Glutamatergic neuron (in vitro differentiated cells): Measurements from ENCODE around the gene TUBB1. TPM values are rescaled to one million over a fixed set of nuclear protein-coding genes. Genes with fewer than 3 reads are reported as not detected.
A peak's percentile ranks its signal among the peaks of the same experiment; 100 is the strongest.
"Not testable (repeated sequence)": the region's sequence is repeated elsewhere in the genome, so short reads cannot be mapped to it uniquely, and the experiment has no call there.

Source experiments
- DNase-seq: peaks from one replicate; pipeline ENCODE4 v3.0.0; 2022
- H3K27ac Mint-ChIP-seq: one replicate; pipeline ENCODE4 v1.8.0; 2020; ENCODE audit warnings: mild to moderate bottlenecking, mixed read lengths, inconsistent platforms; ENCODE audit not compliant: unreplicated experiment
- H3K27me3 Mint-ChIP-seq: one replicate; pipeline ENCODE4 v1.8.0; 2020; ENCODE audit warnings: mild to moderate bottlenecking, moderate library complexity, mixed read lengths, inconsistent platforms; ENCODE audit not compliant: unreplicated experiment
- H3K36me3 Mint-ChIP-seq: one replicate; pipeline ENCODE4 v1.8.0; 2020; ENCODE audit warnings: mild to moderate bottlenecking, mixed read lengths, inconsistent platforms; ENCODE audit not compliant: unreplicated experiment
- H3K4me1 Mint-ChIP-seq: one replicate; pipeline ENCODE4 v1.8.0; 2020; ENCODE audit warnings: mild to moderate bottlenecking, low read depth, mixed read lengths, inconsistent platforms; ENCODE audit not compliant: unreplicated experiment
- H3K4me3 Mint-ChIP-seq: one replicate; pipeline ENCODE4 v1.8.0; 2020; ENCODE audit warnings: mild to moderate bottlenecking, mixed read lengths, inconsistent platforms; ENCODE audit not compliant: unreplicated experiment
- H3K9me3 Mint-ChIP-seq: one replicate; pipeline ENCODE4 v1.8.0; 2020; ENCODE audit warnings: mild to moderate bottlenecking, moderate library complexity, mixed read lengths, inconsistent platforms; ENCODE audit not compliant: unreplicated experiment
- total RNA-seq: library from RNA; stranded (reverse); fragmentation: NEBNext Ultra II Directional; extraction: Animal tissue kit (Norgen Biotek cat#: 25700); gene quantifications from one replicate; pipeline ENCODE4 v1.2.1, GENCODE V29; 2021; ENCODE audit not compliant: unreplicated experiment
- TF ChIP-seq, protein P1 (sequence below): fragments of 200-600 bp; sonication (generic); IDR thresholded peaks from one replicate; pipeline ENCODE4 v1.5.0; 2021; ENCODE audit not compliant: partially characterized antibody, unreplicated experiment

The TUBB1 gene
- total RNA-seq, 1 donor from 2014 or later: not detected

- Mint-ChIP-seq H3K4me1 (peaks cover 23% of the 10 kb centered on the region), H3K36me3 (peaks cover 4% of the 10 kb centered on the region), H3K27ac (no peak within 1 kb of the TSS), H3K27me3 (peaks cover 3% of the 10 kb centered on the region), H3K9me3 (no peaks in the 10 kb centered on the region), H3K4me3 (peak within 1 kb of the TSS; percentile 93)
- peak; percentile 94 for DNase-seq
- TF ChIP-seq, protein P1, sequence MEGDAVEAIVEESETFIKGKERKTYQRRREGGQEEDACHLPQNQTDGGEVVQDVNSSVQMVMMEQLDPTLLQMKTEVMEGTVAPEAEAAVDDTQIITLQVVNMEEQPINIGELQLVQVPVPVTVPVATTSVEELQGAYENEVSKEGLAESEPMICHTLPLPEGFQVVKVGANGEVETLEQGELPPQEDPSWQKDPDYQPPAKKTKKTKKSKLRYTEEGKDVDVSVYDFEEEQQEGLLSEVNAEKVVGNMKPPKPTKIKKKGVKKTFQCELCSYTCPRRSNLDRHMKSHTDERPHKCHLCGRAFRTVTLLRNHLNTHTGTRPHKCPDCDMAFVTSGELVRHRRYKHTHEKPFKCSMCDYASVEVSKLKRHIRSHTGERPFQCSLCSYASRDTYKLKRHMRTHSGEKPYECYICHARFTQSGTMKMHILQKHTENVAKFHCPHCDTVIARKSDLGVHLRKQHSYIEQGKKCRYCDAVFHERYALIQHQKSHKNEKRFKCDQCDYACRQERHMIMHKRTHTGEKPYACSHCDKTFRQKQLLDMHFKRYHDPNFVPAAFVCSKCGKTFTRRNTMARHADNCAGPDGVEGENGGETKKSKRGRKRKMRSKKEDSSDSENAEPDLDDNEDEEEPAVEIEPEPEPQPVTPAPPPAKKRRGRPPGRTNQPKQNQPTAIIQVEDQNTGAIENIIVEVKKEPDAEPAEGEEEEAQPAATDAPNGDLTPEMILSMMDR: no peak
Measured at GRCh38 chr20:58980711-58981627, 38.3 kb upstream of the TUBB1 start, which contains the start of gene NELFCD. Gene NELFCD, plus strand, starts transcription at chr20:58981256. Its CDS starts 54 bp downstream, at chr20:58981310.

GRCh38 chr20:58981628-58982364 is 37.4 kb upstream of the TUBB1 start:
- TF ChIP-seq, protein P1: no peak
- Mint-ChIP-seq H3K36me3 (peaks cover 2% of the 10 kb centered on the region), H3K4me3 (peak overlapping the region; percentile 93), H3K9me3 (no peaks in the 10 kb centered on the region), H3K27ac (no peak overlapping the region), H3K4me1 (peaks cover 24% of the 10 kb centered on the region), H3K27me3 (peaks cover 3% of the 10 kb centered on the region)
- no peak for DNase-seq

DNA sequence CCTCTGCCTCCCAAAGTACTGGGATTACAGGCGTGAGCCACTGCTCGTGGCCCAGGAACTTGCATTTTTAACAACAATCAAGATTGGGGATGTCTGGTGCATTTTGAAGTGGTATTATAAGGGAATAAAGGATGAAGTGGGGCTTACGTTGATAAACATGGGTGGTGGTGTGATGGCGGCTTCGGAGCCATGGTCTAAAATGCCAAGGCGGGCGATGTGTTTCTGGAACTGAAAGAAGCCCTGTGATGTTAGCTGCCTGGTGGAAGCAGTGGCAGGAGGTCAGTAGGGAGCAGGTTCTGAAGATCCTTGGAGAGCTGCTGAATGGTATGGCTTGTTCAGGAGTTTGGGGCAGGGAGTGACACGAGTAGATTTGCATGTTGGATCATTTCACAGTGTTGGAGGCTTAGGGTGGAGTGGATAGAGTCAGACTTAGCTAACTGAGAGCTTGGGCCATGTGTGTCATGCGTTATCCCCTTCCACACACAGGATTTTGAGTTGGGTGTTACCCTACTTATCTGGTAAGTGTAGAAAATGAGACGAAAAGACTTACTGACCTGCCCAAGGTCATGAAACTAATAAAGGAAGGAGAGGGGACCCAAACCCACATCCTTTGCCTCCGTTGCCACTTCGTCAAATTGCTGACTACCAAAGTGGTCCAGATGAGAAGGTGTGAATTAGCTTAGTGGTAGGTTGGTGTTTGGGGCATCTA is 36.7 kb upstream of the TUBB1 start:
- H3K9me3 Mint-ChIP-seq: no peaks in the 10 kb centered on the region
- peaks cover 30% of the 10 kb centered on the region for H3K4me1 Mint-ChIP-seq
- no peak overlapping the region for H3K27ac Mint-ChIP-seq
- peak overlapping the region; percentile 93 for H3K4me3 Mint-ChIP-seq
- TF ChIP-seq, protein P1: no peak
- peaks cover 3% of the 10 kb centered on the region for H3K27me3 Mint-ChIP-seq
- no peaks in the 10 kb centered on the region for H3K36me3 Mint-ChIP-seq
- no peak for DNase-seq

DNA sequence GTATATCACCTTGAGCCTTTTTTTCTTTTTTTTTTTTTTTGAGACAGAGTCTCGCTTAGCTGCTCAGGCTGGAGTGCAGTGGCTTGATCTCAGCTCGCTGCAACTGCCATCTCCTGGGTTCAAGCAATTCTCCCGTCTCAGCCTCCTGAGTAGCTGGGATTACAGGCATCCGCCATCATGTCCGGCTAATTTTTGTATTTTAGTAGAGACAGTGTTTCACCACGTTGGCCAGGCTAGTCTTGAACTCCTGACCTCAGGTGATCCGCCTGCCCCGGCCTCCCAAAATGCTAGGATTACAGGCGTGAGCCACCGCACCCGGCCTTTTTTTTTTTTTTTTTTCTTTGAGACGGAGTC is 36.1 kb upstream of the TUBB1 start:
- H3K4me3 Mint-ChIP-seq, H3K27me3 Mint-ChIP-seq, H3K9me3 Mint-ChIP-seq, H3K36me3 Mint-ChIP-seq, DNase-seq, H3K27ac Mint-ChIP-seq: not testable (repeated sequence)
- peaks cover 30% of the 10 kb centered on the region for H3K4me1 Mint-ChIP-seq

DNA sequence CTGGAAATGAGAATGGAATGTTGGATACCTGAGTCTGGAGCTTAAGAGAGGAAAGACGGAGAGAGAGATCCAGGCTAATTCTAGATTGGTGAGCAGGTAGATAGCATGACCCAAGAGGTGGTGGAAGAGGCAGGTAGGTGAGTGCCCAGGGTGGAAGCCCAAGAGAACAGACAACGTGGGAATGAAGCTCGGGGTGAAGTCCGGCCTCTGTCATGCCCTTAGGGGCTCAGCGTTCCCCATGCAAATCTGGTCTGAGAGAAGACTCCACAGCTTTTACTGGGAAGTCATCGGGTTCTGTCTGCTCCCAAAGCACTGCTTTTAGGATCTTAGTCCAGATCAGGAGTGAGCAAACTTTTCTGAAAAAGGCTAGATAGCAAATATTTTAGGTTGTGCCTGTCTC is 34.5 kb upstream of the TUBB1 start:
- peak overlapping the region; percentile 19 for H3K4me3 Mint-ChIP-seq

More for the DNA sequence above, 34.5 kb upstream of the TUBB1 start:
- H3K27me3 Mint-ChIP-seq: peaks cover 5% of the 10 kb centered on the region
- H3K36me3 Mint-ChIP-seq: no peaks in the 10 kb centered on the region
- TF ChIP-seq, protein P1: no peak
- H3K27ac Mint-ChIP-seq: no peak overlapping the region
- no peak for DNase-seq
- peaks cover 30% of the 10 kb centered on the region for H3K4me1 Mint-ChIP-seq
- H3K9me3 Mint-ChIP-seq: peaks cover 1% of the 10 kb centered on the region
